Smooth muscle cell (in vitro differentiated cells): ENCODE results near the gene DEFB124. TPM values are rescaled to one million over a fixed set of nuclear protein-coding genes. Genes with fewer than 3 reads are reported as not detected.

ENCODE experiments used
- DNase-seq: peaks from one replicate; lab custom pipeline; 2025; ENCODE audit not compliant: unreplicated experiment; lab: John Stamatoyannopoulos, UW
- H2AFZ ChIP-seq: fragments of 200-600 bp; sonication (generic); 2 replicates; pipeline ENCODE4 v1.6.0; 2016; ENCODE audit warnings: antibody characterized with exemption, low read depth, mild to moderate bottlenecking
- H3F3A ChIP-seq: fragments of 200-600 bp; sonication (generic); 2 replicates; pipeline ENCODE4 v1.6.0; 2017; ENCODE audit warnings: antibody characterized with exemption, low read depth
- H3K27ac ChIP-seq: fragments of 200-600 bp; sonication (generic); 2 replicates; pipeline ENCODE4 v1.5.1; 2016; ENCODE audit warnings: low read depth, mild to moderate bottlenecking
- H3K27me3 ChIP-seq: fragments of 200-600 bp; sonication (generic); 2 replicates; pipeline ENCODE4 v1.6.1; 2016; ENCODE audit warnings: low read depth, mild to moderate bottlenecking
- H3K36me3 ChIP-seq: fragments of 200-600 bp; sonication (generic); 2 replicates; pipeline ENCODE4 v1.5.1; 2016; ENCODE audit warnings: low read depth
- H3K4me1 ChIP-seq: fragments of 200-600 bp; sonication (generic); 2 replicates; pipeline ENCODE4 v1.5.1; 2016; ENCODE audit warnings: low read depth
- H3K4me2 ChIP-seq: fragments of 200-600 bp; sonication (generic); 2 replicates; pipeline ENCODE4 v1.6.0; 2016; ENCODE audit warnings: mild to moderate bottlenecking
- H3K4me3 ChIP-seq: fragments of 200-600 bp; sonication (generic); 2 replicates; pipeline ENCODE4 v1.5.1; 2016; ENCODE audit warnings: mild to moderate bottlenecking
- H3K79me2 ChIP-seq: fragments of 200-600 bp; sonication (generic); 2 replicates; pipeline ENCODE4 v1.6.0; 2016; ENCODE audit warnings: low read depth, mild to moderate bottlenecking
- H3K9ac ChIP-seq: fragments of 200-600 bp; sonication (generic); 2 replicates; pipeline ENCODE4 v1.6.0; 2016; ENCODE audit warnings: low read depth
- H3K9me3 ChIP-seq: fragments of 200-600 bp; sonication (generic); replicated peaks from 2 replicates; pipeline ENCODE4 v1.5.1; 2016; ENCODE audit warnings: low read depth
- H4K20me1 ChIP-seq: fragments of 200-600 bp; sonication (generic); 2 replicates; pipeline ENCODE4 v1.6.0; 2016; ENCODE audit warnings: low read depth
- CTCF ChIP-seq: fragments of 200-600 bp; sonication (generic); IDR thresholded peaks from 2 replicates; pipeline ENCODE4 v1.5.1; 2017; ENCODE audit warnings: borderline replicate concordance, mild to moderate bottlenecking, antibody characterized with exemption; ENCODE audit not compliant: insufficient read depth, poor library complexity, severe bottlenecking
- whole genome bisulfite sequencing: methylation state at CpG from one replicate; pipeline ENCODE4 v1.1.7; 2016; ENCODE audit warnings: low lambda C conversion rate; 5-methylcytosine and 5-hydroxymethylcytosine counted together
- polyA plus RNA-seq: library from polyadenylated mRNA; unstranded; fragments of >200 nt; fragmentation: Nextera tagmentation; extraction: Ambion mirVana; gene quantifications from 2 replicates; pipeline ENCODE4 v1.2.1, GENCODE V29; 2016
- total RNA-seq: library from RNA; depleted of rRNA; stranded (reverse); fragments of >200 nt; gene quantifications from 2 replicates; pipeline ENCODE4 v1.2.3, GENCODE V29; 2014

Gene DEFB124
- total and polyA plus RNA-seq, 2 experiments from 2014 or later, result not detected

- H3K36me3 ChIP-seq, result no peaks in the 10 kb centered on the region
- peak overlapping the region; percentile 96 for H3K4me2 ChIP-seq
- peaks cover 81% of the 10 kb centered on the region for H3K79me2 ChIP-seq
- H3K9ac ChIP-seq, result no peak overlapping the region
- 83% methylated on average over 4 of the region's 4 CpGs for WGBS
- H3K4me1 ChIP-seq, result peaks cover 17% of the 10 kb centered on the region
- no peaks in the 10 kb centered on the region for H3K9me3 ChIP-seq
- peaks cover 74% of the 10 kb centered on the region for H4K20me1 ChIP-seq
- H3F3A ChIP-seq, result no peaks in the 10 kb centered on the region
- TF ChIP-seq CTCF, result peak; percentile 19
- no peak for DNase-seq
- H3K4me3 ChIP-seq, result no peak overlapping the region
- no peaks in the 10 kb centered on the region for H3K27me3 ChIP-seq
- H3K27ac ChIP-seq, result no peak overlapping the region
- H2AFZ ChIP-seq, result no peak overlapping the region
Observed at GRCh38 chr20:31517373-31517772, 42.4 kb upstream of the DEFB124 start.

- no peak for DNase-seq
- H3K4me1 ChIP-seq, result peaks cover 17% of the 10 kb centered on the region
- no peaks in the 10 kb centered on the region for H3K27me3 ChIP-seq
- no peaks in the 10 kb centered on the region for H3K36me3 ChIP-seq
- H3K4me2 ChIP-seq, result peak overlapping the region; percentile 96
- H4K20me1 ChIP-seq, result peaks cover 67% of the 10 kb centered on the region
- H3K27ac ChIP-seq, result peak overlapping the region; percentile 80
- no peaks in the 10 kb centered on the region for H3F3A ChIP-seq
- H3K9ac ChIP-seq, result no peak overlapping the region
- no peaks in the 10 kb centered on the region for H3K9me3 ChIP-seq
- TF ChIP-seq CTCF, result no peak
- 86% methylated on average over 2 of the region's 2 CpGs for WGBS
- peaks cover 74% of the 10 kb centered on the region for H3K79me2 ChIP-seq
- no peak overlapping the region for H3K4me3 ChIP-seq
- no peak overlapping the region for H2AFZ ChIP-seq
Observed at GRCh38 chr20:31516651-31517050, 41.7 kb upstream of the DEFB124 start.

- WGBS, result 96% methylated on average over 4 of the region's 4 CpGs
- H3K36me3 ChIP-seq, result no peaks in the 10 kb centered on the region
- H3K9ac ChIP-seq, result peak overlapping the region; percentile 95
- H2AFZ ChIP-seq, result no peak overlapping the region
- H3K4me1 ChIP-seq, result peaks cover 17% of the 10 kb centered on the region
- H3K27ac ChIP-seq, result peak overlapping the region; percentile 80
- H3K79me2 ChIP-seq, result peaks cover 69% of the 10 kb centered on the region
- H3F3A ChIP-seq, result no peaks in the 10 kb centered on the region
- no peak for TF ChIP-seq CTCF
- H3K9me3 ChIP-seq, result no peaks in the 10 kb centered on the region
- peak overlapping the region; percentile 83 for H3K4me3 ChIP-seq
- no peaks in the 10 kb centered on the region for H3K27me3 ChIP-seq
- H3K4me2 ChIP-seq, result peak overlapping the region; percentile 96
- no peak for DNase-seq
- H4K20me1 ChIP-seq, result peaks cover 62% of the 10 kb centered on the region
Observed at GRCh38 chr20:31516166-31516565, 41.2 kb upstream of the DEFB124 start.

GRCh38 chr20:31515775-31516107 lies 40.8 kb upstream of the DEFB124 start:
- no peaks in the 10 kb centered on the region for H3K9me3 ChIP-seq
- no peak for DNase-seq
- H3K79me2 ChIP-seq, result peaks cover 65% of the 10 kb centered on the region
- peak overlapping the region; percentile 96 for H3K4me2 ChIP-seq
- peak overlapping the region; percentile 83 for H3K4me3 ChIP-seq
- H3K36me3 ChIP-seq, result no peaks in the 10 kb centered on the region
- no peaks in the 10 kb centered on the region for H3K27me3 ChIP-seq
- peaks cover 58% of the 10 kb centered on the region for H4K20me1 ChIP-seq
- H3K4me1 ChIP-seq, result peaks cover 17% of the 10 kb centered on the region
- H3K9ac ChIP-seq, result peak overlapping the region; percentile 95
- peak overlapping the region; percentile 80 for H3K27ac ChIP-seq
- no peaks in the 10 kb centered on the region for H3F3A ChIP-seq
- TF ChIP-seq CTCF, result no peak
- H2AFZ ChIP-seq, result no peak overlapping the region
- WGBS, result 86% methylated on average over 3 of the region's 3 CpGs
